Measurements from ENCODE around the gene MYBPC2.

- TF ChIP-seq, protein P1, sequence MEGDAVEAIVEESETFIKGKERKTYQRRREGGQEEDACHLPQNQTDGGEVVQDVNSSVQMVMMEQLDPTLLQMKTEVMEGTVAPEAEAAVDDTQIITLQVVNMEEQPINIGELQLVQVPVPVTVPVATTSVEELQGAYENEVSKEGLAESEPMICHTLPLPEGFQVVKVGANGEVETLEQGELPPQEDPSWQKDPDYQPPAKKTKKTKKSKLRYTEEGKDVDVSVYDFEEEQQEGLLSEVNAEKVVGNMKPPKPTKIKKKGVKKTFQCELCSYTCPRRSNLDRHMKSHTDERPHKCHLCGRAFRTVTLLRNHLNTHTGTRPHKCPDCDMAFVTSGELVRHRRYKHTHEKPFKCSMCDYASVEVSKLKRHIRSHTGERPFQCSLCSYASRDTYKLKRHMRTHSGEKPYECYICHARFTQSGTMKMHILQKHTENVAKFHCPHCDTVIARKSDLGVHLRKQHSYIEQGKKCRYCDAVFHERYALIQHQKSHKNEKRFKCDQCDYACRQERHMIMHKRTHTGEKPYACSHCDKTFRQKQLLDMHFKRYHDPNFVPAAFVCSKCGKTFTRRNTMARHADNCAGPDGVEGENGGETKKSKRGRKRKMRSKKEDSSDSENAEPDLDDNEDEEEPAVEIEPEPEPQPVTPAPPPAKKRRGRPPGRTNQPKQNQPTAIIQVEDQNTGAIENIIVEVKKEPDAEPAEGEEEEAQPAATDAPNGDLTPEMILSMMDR (IDR thresholded peaks at IDR 0.05; ENCODE audit: insufficient read depth, low read depth, low read length) = no peak
- no peak for TF ChIP-seq EZH2 (IDR thresholded peaks at IDR 0.05; ENCODE audit: insufficient read depth, low read length)
Observed at GRCh38 chr19:50451223-50451534, 18.5 kb downstream of the MYBPC2 start.
